NOMO-1 treated with DMSO at 0.1 percent for 48 hours (cell line): Measurements from ENCODE around the gene IL20RB.
"Not testable (repeated sequence)": the region's sequence is repeated elsewhere in the genome, so short reads cannot be mapped to it uniquely, and the experiment has no call there.

ENCODE experiments used
- DNase-seq: peaks from one replicate; lab custom pipeline; 2025; ENCODE audit not compliant: unreplicated experiment; lab: John Stamatoyannopoulos, UW

IL20RB gene

DNA sequence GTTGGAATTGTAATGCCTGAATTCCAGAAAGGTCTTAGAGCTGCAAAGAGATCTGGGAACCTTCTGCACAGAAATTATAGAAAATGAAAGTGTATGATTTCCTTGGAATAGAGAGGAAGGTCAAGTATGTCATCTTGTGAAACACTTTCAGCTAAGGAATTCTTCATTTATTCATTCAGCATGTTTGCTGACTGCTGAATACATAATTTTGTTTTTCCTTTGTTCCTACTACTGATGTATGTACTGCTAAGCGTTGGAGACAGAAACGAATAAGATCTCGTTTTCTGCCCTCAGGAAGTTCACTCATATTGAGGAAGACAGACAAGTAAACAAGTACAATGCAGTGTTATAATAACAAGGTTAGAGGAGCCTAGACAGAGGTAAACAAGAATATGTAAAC, 14.3 kb upstream of the IL20RB start:
- DNase-seq, result no peak

DNA sequence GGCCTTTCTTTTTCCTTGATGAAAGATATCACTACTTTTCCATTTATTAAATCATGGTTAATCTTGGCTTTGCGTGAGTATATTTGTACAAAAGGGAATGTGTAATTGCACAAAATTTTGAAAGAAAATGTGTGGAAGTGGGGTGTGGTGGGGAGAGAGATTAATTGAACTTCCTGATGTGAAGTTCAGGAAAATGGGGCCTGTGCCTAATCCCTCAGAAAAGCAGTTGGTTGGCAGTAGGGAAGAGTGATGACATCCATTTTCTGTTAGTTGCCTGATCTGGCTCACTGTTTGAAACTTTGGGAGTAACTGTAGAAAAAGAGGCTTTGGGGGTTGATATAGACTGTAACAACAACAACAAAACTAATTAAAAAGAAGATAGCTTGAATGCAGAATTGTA, 10.8 kb upstream of the IL20RB start:
- no peak for DNase-seq

DNA sequence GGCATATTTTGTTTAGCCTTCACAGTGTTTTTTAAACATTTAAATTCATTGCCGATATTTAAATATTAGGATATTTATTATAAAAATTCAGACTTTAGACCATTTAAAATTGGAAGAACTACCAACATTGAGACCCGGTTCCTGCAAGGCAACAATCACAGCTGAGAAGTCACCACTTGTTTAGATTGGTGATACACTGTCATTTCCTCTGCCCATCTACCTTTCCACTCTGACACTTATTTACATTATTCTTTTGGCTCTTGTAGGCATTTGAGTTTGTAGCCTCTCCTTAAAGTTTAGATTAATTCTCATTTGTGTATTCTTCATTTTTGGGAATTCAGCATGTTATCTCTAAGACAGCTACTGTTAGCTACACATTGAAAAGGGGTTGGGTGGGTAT, 10.3 kb upstream of the IL20RB start:
- no peak for DNase-seq

DNA sequence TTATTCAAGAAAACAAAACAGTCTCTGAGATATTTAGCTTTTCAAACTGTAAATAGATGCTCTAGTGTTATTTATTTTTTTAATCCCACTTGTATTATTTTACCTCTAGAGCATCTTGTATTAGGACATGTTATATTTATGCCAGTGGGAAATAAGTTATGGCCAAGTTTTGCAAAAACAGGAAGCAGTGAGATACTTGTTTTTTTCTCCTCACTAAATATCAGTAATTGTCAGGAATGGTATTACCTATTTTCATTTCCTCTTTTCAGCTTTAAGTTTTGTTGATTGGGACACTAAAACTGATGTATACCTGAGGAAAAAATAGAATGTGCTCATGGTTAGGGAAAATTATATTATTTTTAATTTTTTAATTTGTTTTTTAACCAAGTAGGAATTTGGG, 8.6 kb upstream of the IL20RB start:
- peak; percentile 35 for DNase-seq

DNA sequence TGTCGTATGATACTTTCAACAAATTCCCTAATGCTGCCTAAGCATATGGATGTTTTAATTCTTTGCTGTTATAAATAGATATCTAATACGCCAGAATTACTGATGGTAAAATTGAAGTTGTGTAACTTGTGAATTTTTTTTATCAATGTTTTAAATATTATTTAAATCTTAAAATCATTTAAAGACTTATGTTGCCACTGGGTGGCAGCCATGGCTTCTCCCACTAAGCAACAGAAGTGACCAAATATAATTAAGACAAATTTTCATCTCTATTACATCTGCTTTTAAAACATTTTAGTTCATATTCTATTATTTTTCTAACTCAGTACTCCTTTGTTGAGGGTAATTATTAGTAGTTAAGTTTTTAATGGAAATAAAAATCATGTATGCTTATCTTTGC, 8.1 kb upstream of the IL20RB start:
- DNase-seq, result no peak

DNA sequence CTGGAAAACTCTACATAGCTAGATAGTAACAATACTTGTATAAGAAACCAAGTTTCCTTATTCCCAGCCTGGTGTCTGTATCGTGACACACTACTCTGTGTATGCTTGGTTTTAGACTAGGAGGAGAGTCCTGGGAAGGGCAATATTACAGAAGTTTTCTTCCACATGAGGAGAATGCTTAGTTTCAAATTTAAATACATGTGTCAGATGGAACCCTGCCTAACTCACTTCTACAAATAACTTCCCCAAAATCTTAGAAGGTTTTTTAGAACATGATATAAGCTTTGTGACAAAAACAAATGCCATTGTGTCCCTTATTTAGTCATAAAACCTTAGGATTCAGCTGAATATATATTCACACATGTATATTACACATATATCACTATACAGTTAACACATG, 7.2 kb upstream of the IL20RB start:
- no peak for DNase-seq

DNA sequence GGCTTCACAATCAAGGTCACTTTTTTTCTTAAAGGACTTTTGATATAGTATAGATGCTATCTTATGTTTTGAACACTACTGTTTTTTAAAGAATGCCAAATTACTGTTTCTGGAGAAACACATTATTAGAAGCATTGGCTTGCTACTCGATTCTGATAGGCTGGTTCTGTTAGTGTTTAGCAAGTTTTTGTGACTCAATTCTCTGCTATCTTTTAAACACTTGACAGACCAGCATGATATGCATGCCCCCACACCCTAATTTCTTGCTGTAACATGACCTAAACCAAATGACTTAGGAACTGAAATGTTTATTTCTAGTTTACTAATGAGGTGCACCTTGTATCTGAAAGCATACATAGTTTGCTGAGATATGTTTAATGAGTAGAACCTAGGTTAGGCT, 5.5 kb upstream of the IL20RB start:
- DNase-seq, result no peak

DNA sequence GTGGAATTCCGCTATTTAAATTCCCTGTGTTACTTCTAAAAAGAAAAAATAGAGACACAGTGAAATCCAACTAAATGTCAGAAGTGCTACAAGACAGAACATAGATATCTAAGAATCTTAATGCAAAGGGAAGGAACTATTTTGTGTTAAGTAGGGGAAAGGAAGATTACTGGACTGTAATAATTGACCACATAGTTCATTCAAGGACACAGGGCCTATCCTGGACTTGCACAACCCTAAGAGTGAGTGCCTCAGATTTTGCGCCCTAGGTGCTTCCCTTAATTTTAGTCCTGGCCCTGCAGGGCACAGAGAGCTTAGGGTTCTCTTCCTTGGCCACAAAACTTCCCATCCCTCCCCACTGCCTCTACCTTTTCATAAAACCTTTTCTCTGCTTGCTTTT, 3.5 kb upstream of the IL20RB start:
- no peak for DNase-seq

DNA sequence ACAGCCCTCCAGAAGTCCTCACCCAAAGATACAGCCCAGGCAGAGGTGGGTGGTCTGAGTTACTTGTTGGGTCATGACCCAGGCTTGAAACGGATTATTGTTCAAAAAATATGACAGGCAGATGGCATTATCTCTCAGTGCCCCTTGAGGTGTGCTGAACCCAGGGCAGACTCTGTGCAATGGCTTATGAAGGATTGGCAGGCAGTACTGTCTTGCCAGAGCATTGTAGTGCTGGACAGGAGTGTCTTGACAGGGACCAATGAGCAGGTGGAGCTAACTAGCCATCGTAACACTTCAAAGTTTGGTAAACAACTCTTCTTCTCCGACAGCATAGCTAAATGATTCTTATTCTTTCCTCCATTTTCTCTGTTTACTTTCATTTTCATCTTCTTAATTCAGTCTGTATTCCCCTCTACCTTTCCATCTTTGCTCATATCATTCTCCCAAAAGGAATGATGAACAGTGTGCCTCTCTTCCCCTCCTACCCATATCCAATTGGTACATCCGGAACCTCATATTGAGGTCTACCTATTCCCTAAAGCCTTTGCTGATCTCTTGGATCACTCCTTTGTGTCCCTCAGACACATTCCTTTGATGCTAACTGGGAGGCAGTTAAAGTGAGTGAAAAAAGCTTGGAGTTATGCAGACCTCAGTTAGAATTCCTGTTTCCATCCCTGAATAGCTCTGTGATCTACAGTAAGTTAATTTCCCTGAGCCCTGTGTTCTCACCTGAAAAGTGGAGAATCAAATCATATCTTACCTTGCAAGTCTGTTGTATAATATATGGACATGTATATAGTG, 2.6 kb upstream of the IL20RB start:
- no peak for DNase-seq

DNA sequence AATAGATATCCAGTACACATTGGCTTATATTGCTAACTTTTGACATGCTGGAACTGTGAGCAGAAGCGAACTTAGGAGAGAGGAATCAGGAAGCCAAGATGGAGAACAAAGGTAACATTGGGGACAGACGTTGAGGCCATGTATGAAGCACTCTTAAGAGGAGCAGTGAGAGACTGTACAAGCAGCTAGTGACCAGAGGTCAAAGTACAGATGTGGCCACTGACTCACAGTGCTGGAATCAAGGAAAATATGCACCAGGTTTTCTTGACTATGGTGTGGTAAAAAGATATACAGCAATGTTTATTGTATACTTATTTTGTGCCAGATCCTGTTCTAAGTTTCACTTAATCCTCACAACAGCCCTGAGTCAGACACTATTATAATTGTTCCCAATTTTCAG, 2.0 kb upstream of the IL20RB start:
- DNase-seq, result no peak

DNA sequence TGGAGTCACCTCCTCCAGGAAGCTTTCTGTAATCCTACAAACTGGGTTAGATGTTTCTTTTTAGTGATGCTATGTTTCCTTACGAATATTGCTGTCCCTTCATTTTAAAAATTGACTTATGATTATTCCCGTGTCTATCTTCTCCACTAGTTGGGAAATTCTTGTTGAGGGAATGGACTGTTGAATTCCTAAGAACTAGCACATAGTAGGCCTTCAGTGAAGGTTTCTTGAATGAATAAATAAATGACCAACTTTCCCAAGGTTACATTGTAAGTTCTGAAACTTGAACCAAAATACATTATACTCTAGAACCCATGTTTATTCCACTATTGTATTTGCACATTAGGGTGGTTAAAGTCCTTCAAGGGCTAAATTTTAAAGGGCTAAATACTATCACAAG, 812 bp upstream of the IL20RB start:
- no peak for DNase-seq

DNA sequence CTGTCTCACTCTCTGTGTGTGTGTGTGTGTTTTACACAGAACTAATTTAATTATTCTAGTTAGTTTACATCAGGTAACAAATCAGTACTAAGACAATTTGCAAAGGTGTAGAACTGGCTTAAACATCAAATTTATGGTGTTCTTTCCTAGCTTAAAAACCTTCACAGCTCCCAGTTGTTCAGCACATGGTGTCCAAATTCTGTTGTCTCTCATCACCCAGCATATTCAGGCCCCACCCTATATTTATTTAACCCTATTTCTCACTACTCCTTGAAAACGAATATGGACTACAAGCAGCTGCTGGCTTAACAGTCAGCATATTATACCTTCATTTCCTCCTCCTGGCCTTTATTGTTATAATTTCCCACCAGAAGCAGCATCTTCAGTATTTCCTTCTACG, 1.2 kb downstream of the IL20RB start:
- no peak for DNase-seq

DNA sequence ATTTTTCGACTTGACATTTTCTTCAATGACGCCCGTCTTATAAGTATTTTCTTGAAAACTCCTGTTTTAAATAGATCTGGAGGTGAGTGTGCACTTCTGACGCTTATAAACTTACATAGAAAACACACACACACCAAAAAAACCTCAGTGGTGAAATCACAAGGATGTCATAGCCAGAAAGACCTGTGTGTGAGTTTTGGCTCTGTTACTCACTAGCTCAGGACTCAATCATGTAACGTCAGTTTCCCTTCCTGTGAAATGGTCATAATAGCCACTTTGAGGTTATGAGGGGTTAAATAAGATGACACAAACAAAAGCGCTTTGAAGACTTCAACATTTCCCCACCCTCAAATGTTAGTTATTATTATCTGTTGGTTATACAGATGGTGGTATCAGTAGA, 1.8 kb downstream of the IL20RB start:
- no peak for DNase-seq

DNA sequence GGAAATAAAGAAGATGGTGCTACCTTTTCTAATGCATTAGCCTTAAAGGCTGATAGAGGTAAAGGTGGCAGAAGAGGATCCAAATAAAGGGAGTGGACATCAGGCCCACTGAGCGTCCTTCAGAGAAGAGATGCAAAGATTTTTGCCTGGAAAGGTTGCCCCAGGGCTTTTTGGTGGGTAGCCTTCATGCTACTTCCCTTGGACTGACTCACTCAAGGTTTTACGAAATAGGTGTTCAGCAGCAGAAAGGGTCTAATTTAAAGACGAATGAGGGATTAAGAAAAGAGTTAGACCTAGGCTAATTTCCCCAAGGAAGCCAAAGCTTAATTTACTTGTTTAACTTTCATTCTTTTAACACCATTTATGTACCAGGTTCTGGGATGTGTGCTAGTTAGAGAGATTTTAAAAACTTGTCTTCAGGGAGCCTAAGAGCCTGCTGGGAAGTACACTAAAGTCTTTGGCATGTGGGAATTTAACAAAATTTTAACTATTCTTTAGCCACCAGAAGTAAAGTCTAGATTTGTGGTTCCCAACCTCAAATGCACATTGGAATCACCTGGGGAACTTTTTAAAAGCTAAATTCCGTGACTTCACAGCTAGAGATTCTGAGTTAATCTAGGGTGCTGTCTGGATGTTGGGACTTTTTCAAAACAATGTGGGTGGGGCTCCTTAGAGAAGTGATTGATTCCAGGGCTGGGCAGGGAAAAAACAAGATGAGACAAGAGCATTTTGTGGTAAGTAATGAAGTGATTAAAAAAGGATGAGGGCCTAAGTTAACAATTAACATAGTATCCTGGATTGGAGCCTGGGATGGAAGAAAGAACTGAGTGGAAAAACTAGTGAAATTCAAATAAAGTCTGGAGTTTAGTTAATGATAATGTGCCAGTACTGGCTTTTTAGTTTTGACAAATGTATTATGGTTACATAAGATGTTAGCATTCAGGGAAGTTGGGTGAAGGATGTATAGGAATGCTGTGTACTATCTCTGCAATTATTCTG, 3.4 kb downstream of the IL20RB start:
- DNase-seq, result no peak

DNA sequence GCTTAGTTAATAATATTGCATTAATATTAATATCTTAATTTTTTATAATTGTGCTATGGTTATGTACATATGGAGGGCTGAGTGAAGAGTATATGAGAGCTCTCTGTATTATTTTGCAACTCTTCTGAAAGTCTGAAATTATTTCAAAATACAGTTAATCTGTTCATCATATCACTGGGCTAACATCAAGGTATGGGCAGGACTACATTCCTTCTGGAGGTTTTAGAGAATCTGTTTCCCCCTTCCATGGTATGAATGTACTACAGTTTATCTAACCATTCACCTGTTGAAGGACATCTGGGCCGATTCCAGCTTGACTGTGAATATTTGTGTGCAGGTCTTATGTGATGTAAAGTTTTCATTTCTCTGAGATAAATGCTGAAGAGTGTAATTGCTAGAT, 5.1 kb downstream of the IL20RB start:
- no peak for DNase-seq

DNA sequence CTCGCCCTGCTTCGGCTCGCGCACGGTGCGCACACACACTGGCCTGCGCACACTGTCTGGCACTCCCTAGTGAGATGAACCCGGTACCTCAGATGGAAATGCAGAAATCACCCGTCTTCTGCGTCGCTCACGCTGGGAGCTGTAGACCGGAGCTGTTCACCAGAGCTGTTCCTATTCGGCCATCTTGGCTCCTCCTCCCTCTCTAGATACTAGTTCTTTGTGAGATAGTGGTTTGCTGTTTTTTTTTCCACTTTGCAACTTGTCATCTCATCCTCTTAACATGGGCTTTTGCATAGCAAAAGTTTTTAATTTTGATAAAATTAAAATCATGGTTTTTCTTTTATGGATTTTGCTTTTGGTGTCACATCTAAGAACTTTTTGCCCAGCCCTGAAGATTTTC, 11.8 kb downstream of the IL20RB start:
- not testable (repeated sequence) for DNase-seq

DNA sequence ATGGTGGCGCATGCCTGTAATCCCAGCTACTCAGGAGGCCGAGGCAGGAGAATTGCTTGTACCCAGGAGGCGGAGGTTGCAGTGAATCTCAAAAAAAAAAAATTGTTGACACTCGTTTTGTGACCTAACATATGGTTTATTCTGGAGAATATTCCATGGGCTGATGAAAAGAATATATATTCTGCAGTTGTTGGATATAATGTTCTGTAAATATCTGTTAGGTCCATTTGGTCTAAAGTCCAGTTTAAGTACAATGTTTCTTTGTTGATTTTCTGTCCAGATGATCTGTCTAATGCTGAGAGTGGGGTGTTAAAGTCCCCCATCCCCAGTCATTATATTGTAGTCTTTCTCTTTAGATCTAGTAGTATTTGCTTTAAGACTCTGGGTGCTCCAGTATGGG, 15.6 kb downstream of the IL20RB start:
- no peak for DNase-seq

DNA sequence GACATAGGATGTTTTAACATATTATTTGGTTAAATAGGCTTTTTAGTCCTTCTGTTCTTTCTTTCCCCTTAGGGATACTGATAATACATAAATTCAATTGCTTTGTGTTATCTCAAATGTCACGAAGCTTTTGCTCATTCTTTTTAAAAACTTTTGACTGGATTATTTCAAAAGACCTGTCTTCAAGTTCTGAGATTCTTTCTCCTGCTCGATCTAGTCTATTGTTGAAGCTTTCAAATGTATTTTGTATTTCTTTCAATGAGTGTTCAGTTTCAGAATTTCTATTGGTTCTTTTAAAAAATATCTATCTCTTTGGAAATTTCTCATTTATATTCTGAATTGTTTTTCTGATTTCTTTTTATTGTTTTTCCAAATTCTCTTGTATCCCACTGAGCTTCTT, 16.9 kb downstream of the IL20RB start:
- no peak for DNase-seq

DNA sequence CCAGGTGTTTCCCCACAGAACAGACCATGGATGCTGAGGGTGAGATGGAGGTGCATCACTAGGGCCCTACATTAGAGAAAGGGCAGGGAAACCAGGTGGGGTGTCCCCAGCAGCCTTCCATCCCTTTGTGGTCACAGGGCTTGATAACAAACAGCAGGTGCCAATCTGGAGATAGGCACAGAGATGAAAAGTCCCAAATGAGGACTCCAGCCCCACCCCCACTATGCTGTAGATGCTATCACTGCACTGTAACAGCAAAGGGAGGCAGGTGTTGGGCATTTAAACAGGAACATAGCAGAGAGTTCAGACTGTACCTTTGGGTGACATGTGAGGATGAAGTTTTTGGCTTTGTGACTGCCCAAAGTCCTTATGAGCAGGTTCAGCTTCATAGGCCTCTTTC, 21.4 kb downstream of the IL20RB start:
- no peak for DNase-seq

DNA sequence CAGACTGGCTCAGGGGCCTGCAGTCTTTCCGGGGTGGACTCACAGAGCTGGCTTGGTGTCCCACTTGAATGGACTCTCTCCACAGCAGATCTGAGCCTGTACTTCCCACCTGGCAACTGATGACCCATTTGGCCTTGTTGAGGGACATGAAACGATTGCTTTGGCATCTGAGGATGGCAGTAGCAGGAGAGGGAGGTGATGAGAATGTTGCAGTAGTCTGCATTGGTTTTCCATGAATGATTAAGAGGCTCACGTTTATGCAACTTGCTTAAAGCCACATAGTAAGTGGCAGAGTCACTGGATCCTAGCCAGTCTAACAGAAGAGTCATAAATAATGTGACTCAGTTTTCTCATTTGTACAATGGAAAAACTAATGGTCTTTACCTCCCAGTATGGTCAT, 21.9 kb downstream of the IL20RB start:
- DNase-seq, result no peak

DNA sequence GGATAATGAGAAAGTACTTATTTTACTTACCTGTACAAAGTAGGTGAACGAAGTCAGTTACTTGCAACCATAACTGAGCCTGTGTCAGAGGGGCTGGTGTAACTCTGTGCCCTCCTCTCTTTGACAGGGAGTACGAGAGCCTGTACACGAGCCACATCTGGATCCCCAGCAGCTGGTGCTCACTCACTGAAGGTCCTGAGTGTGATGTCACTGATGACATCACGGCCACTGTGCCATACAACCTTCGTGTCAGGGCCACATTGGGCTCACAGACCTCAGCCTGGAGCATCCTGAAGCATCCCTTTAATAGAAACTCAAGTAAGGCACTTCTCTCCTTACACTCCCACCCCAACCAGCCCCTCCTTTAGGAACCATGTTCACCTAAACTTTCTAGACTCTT, 24.2 kb downstream of the IL20RB start:
- DNase-seq, result no peak

DNA sequence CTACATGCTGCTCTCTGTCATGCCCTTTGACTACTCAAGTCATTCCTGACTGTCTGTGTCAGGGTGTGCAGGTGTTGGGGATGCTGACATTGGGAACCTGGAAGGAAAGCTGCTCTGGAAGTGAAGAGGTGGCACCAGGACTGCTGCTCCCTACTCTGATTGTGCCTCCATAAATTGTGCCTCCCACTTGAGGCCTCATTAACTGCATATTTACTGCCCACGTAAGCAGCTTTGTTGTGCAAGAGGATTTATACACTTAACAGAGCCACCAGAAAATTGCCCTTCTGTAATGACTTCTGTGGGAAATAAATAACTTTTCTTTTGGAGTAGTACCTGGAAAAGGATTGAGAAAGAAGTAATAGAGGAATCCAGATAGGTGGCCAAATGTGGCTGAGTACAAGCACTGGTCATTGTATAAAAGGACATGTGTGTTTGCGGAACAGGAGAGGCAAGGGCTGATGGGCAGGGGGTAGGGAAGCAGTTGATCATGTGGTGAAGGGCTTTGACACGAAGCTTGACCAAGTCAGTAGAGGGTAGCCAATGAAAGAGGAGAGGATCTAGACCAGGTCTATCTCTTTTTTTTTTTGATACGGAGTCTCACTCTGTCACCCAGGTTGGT, 24.8 kb downstream of the IL20RB start:
- no peak for DNase-seq
